GM21825 (cell line): ENCODE results near the gene TPRG1.
"Not testable (repeated sequence)": the region's sequence is repeated elsewhere in the genome, so short reads cannot be mapped to it uniquely, and the experiment has no call there.

Source experiments
- ATAC-seq: cut with Tn5 transposase; IDR thresholded peaks from one replicate; pipeline ENCODE4 v1.9.1; 2021; ENCODE audit warnings: mild to moderate bottlenecking, moderate library complexity; ENCODE audit not compliant: unreplicated experiment

The TPRG1 gene

DNA sequence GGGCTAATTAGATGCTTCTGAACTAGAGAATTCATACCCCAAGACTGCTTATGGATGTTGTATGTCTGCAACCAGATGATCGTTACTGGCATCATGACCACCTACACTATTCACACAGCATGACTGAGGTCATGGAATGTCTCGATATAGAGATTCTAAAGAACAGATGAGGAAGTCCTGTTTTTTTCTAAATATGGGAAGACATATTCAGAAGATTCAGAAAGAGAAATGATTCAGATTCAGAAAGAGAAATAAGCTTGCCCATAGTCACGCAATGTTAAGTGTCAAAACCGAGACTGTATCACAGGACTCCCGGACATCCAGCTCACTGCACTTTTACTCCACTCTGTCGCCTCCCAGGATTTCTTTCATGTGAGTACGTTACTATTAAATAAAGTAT lies 136.2 kb downstream of the TPRG1 start:
- ATAC-seq: no peak

DNA sequence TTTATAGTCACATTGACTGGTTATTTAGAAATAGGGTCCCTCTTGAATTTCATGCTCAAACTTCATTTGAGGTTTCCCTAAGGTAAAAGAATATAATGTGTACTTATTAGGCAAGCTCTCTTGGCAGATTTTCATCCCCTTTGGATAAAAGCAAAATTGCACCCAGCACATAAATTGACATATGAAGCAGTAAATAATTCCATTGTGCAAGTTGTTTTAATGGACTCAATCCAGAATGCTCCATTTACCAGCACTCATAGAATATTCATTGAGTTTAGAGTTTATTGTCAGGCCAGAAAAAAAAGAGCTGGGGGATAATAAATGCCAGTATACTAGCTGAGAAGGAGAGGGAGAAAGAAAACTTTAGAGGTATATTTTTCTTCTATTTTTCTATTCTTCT lies 136.8 kb downstream of the TPRG1 start:
- ATAC-seq: no peak

DNA sequence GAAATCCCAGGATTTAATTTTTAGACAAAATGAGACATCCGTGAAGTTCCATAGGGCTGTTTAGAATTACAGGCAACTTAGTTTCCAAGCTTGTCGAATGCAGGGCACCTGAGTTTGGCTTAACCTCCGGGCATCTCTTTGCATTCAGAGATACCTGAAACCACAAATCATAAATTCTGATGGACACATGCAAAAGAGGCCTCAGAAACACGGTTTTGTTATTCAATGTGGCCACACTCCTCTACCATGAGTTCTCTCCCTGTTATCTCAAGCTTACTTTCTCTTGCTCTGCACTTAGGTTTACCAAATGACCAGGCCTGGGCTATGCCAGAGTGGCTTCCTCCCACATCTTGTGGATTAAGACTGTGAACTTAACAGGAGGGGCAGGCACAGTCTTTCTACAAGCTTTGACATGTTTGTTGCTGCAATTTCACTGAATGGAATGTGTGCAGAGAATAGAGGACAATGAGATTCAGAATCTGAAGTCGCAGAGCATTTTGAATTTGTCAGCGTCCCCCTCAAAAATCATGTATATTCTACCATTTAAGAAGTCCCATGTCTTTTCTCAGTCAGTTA lies 137.7 kb downstream of the TPRG1 start:
- no peak for ATAC-seq

DNA sequence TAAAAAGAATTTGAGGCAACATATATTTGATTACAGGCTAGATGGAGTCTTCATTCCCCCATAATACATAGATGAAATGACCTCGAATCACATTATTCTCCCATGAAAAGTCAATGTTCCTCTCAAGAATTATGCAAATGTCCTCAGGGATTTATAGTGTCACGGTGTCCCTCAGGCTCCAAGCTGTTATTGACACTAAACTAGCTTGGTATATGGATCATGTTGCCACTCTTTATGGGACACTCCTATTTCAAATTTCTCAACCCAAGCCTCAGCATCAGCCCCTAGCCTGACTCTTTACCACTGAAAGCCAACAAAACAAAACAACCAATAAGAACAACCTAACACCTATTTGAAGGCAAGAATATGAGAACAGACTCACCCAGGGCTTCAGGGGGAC lies 139.8 kb downstream of the TPRG1 start:
- no peak for ATAC-seq

DNA sequence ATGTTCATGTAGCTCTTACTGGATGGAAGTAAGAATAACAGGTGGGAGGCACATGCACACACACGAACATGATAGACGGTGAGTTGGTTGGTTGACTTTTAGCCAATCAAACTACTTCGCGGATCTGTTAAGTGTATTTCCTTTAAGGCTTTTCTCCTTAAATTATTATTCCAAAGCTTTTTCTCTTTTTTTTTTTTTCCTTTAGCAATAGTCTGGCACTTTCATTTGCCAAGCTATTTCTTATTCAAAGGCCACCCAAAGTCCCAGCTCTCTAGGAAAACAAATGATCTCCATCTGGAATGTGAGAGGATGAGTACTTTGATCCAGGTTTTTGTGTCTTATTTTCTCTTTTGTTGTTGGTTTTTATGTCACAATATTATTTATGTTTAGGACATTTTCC lies 141.1 kb downstream of the TPRG1 start:
- no peak for ATAC-seq

DNA sequence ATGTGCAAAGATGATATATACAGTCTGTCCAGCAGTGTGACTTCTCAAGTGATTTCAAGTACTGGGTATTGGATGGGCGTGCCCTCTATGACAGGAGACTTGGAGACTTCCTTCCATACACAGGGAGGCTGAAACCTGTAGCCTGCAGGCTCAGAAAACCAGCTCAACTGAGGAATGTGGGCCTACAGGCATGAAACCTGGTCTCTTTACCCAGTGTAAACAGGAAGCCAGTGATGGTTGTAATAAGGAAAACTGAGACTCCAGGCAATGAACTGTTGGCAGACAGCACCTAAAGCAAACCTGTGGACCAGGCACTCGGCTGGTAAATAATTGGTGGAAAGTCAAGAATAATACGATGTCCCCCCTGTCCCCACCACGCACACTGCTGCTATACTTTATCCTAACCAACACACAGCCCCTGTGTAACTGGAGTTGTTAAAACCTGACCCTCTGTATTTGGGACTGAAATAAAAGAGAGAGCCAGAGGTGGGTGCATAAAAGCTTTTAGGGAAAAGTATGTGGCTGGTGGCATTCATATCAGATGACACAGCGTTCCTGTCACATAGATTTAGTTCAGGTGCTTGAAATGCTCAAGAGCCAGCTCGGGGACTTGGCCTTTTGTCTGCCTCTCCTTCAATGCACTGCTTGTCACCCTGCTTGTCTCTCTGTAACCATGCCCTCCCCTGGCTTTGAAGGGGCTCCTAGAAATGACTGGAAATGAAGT lies 144.7 kb downstream of the TPRG1 start:
- no peak for ATAC-seq

DNA sequence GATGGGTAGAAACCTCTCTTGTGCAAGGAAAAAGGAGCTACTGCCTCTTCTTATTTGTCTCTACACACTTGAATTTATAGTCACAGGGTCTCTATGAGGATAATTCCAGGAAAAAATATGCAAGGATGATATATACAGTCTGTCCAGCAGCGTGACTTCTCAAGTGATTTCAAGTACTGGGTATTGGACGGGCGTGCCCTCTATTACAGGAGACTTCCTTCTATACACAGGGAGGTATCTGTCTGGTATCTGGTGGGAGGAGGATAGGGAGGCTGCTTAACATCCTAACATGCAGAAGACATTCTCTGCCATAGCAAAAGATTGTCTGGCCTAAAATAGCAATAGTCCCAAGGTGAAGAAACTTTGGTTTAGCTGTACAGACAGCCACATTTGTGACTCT lies 146.1 kb downstream of the TPRG1 start:
- ATAC-seq: no peak

DNA sequence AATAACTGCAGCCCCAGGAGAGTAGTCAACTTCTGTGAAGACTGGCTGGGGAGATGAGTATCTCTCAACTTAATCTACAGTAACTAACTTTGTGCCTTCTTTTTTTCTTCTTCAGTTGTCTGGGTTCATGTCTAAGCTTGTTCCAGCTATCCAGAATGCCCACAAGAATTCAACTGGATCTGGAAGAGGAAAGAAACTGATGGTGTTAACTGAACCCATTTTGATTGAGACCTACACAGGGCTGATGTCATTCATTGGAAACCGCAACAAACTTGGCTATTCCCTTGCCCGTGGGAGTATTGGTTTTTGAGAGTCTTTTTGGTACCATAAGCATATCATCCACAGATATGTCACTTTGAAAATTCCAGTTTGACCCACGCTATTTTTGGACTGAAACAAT lies 148.7 kb downstream of the TPRG1 start:
- no peak for ATAC-seq

DNA sequence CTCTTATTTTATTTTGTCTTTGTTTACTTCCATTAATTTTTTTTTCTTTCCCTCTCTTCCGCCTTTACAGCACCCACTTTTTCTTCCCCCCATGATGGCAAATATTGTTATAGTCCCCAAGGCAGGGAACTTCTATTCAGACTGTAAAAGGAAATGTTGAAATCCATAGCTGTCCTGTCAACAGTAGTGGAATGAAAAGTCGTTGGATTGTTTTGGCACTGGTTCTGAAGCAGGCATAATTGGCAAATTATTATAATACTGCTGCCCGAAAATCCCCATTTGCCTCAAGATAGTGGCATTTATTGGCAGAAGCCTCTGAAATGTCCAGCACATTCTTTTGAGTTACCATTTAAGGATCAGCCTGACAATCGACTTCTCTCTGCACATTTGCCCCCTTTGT lies 150.6 kb downstream of the TPRG1 start:
- ATAC-seq: no peak

DNA sequence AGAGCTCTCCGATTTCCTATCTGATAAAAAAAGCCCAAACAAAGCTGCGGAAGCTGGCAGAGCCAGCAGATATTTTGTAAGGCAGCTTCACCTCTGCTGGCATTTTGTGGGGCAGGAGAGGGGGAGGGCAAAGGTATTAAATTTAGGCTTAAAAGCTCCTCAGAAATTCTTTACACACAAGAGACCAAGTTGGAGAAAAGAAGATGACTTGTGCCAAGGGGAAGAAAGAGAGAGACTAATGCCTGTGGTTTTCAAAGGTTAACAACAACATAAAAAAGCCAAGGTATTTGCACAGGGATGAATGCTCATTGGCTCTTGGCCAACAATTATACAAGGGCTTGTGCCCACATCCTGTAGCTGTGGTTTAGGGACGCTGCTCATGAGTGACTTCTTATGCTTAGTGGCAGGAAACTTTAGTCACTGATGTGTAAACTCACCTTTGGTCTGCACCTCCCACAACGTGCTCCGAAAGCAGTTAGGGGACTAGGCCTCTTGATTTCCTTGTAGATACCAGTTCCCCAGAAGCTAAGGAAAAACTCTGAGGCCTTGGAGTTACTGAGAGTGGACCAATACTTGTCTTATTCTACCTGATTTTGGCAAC lies 152.9 kb downstream of the TPRG1 start:
- ATAC-seq: peak; percentile 100

DNA sequence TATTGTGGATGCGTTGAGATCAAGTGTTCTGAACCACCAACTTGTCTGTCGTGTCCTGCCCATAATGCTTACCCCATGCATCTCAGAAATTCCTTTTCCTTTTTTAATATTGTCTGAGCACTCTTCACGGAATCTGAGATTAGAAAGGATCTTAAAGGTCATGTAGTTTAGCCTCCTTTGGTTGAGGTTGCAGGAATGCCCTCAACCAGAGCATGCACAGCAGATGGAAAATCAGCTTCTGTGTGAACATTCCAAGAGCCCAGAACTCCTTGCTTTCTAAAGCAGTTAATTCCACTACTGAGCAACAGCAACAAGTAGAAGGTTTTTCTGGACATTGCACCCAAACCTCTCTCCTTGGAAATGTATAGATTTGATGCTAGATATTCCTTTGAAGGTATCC lies 153.7 kb downstream of the TPRG1 start:
- no peak for ATAC-seq

DNA sequence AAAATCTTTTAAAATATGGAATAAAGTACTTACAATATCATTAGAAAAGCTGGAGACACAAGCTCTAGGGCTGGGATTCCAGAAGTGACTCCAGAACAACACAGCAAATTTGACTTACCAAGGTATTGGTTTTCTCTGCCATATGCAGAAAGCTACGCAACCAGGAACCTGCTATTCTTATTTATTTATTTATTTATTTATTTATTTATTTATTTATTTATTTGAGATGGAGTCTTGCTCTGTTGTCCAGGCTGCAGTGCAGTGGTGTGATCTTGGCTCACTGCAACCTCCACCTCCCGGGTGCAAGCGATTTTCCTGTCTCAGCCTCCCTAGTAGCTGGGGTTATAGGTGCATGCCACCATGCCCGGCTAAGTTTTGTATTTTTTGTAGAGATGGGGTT lies 157.9 kb downstream of the TPRG1 start:
- ATAC-seq: not testable (repeated sequence)

DNA sequence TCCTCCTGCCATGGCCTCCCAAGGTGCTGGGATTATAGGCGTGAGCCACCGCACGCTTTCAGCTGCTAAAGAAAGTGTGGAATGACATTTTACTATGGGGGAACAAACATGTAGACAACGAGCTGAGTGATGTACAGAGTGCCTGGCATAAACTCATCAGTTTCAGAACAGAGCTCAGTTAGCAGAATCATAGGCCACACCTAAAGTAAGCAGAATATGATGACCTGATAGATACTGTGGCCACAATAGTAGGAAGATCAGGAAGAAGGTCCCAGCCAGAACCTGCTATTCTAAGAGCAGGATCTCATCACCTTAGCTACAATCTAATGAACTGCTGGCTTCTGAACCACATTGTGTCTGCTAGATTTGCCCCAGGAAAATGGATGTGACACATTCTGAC lies 158.3 kb downstream of the TPRG1 start:
- no peak for ATAC-seq

DNA sequence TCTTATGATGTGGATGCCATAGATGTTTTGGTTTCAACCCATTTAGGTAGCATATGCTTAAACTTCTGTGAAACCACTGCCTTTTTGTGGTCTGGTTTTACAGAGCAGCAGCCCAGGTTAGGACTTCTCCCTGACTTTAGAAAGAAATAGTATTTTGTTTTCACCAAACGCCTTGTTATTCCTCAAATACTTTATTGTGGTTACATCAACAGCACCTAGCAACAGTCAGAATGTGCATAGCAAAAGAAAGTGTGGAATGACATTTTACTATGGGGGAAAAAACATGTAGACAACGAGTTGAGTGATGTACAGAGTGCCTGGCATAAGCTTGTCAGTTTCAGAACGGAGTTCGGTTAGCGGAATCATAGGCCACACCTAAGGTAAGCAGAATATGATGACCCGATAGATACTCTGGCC lies 159.2 kb downstream of the TPRG1 start:
- no peak for ATAC-seq

DNA sequence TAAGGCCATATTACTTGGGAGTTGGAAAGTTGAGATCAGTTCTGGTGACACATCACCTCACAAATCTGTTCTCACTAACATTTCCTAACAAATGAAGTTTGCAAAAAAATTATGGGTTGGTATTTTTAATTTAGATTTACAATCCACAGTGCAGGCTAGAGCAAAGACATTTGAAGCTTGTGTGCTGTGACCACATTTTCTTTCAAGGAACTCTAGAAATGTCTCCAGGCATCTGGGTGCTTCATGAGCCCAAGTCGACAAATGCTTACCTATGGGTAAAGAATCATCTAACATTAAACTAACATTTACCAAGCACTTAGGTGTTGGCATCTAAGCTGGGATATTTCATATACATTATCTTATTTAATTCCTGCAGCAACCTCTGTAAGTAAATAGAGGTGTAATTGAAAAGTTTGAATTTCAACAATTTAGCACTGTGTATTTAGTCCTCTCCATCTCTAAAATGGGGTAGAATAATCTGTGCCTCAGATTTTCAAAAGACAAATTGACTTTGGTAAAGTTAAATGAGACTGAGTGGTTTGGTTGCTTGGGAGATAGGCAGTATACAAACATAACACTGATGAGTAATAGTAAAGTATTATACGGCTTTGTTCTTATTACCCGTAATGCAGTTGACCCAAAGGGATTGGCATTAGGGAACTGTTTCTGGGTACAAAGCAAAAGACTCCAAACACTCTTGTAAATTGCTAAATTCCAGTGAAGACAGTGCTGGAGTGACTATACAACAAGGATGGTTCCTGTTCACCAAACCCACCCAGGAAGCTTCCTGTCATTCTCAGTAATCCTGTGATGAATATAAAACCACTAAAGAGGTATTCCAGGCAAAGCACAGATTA lies 162.5 kb downstream of the TPRG1 start:
- ATAC-seq: no peak

DNA sequence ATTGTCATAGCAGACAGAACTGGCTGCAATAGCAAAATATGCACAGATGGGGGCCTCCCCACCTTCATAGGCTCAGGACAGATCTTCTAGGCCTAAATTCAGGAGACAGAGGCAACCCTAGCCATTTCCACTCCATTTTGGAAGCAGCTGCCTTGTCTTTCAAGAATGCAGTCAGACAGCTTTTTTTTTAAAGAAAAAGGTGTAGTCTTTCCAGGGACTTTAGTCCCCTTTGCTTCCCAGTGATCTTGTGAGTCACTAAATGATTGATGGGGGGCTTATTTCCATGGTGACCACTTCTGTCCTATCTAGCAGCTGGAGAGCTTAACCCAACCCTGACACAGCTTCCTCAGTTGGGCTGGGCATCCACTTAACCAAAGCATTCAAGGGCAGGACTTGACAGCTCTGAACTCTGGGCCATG lies 165.9 kb downstream of the TPRG1 start:
- no peak for ATAC-seq

DNA sequence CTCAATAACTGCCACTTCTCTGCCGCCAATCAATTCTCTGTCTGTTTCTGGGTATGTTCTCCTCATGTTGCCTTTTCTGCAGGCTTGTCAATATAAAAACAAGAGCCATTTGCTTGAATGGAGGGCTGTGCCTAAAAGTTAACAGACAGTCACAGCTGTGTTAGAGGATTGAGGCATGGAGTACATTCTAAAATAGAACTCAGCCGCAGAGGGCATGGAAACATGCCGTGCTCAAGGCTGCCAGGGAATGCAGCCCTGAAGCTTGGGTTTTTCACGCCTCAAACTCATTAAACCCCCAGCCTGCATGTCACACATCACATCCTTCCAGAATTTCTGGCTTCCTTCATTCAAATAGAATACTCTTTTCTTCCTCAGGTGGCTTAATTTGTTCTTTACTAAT lies 166.6 kb downstream of the TPRG1 start:
- ATAC-seq: no peak

DNA sequence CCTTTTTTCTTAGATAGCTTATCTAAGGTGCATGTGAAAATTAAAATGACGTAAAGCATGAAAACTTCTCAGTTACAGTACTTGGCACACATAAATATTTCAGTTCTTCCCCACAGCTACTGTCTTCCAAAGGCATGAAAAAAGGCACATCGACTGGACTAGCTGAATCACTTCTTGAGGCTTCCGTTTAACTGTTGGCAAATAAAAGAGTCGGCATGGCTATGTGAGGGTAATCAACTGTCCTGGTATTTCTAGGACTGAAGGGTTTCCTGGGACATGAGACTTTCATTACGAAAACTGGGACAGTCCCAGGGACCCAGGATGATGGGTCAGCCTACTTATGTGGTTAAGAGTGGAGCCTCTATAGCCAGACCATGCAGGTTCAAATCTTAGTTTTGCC lies 168.2 kb downstream of the TPRG1 start:
- ATAC-seq: no peak

DNA sequence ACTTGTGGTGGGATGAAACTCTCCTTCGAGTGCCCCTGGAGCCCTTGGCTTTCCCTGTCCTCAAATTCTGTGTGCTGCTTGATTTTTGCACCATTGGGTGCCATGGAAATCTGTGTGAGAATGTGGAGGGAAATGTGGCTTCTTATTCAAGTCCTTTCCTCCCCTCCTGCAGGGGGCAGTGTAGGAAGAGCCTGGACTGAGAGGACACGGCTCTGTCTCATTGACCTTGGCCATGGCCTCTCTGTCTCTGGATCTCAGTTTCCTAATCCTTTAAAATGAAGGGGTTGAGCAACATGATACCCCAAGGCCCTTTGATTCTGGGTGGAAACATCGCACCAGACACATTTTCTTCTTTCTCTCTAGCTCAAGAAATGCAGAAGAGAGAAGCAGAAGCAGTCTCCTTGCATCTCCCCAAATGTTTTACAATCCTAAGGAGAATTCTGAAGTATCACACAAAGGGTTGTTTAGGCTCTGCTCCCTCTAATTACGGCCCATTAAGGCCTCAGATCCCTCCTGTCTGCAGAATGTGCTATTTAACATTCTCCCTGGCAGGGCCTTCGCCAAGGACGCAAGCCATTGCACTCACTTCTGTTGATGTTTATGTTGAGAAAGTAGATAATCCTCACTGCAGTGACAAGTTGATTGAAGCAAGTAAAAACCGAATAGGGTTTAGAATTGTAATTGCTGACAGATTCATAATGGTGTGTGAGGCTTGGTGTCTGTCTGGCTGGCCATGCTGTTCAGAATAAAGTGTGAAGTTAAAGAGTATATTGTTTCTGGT lies 169.1 kb downstream of the TPRG1 start:
- no peak for ATAC-seq

DNA sequence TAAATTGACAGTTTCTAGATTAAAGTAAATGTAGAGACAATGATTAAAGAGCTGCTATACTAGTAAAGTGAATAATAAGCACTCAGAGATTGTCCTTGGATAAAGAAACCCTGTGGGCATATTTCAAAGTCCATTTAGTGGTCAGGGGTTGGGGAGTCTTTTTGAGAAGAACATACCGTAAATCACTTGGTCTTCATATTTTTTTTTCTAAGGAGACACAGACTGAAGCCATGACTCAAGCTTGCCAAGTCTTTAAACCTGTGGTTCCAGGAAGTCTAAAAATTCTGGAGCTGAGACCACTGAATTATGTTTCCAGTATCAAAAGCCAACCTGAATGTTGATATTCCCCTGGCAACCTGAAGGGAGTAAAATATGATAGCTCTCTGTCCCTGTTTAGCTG lies 171.0 kb downstream of the TPRG1 start:
- no peak for ATAC-seq

DNA sequence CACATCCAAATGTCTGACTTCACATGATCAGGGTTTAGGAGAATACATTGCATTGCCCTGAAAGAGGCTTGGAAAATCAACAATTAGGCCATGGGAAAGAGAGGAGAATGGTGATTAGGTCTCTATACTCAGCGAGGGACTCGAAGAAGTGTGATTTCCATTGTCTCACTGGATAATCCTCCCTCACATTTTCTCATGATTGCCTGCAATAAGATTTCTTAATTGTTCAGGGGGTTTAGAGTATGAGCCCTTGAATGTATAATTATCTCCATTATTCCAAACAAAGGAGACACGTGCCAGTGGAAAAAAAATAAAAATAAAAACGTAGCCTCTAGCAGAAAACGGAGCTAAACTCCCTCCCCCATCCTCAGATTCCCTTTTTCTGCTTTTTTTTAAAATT lies 173.2 kb downstream of the TPRG1 start:
- no peak for ATAC-seq
